HG03135 (cell line): ENCODE data around the gene ARRB1.
"Not testable (repeated sequence)": the region's sequence is repeated elsewhere in the genome, so short reads cannot be mapped to it uniquely, and the experiment has no call there.

Experiments used
- ATAC-seq: cut with Tn5 transposase; IDR thresholded peaks from one replicate; pipeline ENCODE4 v1.9.1; 2021; ENCODE audit warnings: mild to moderate bottlenecking, moderate library complexity; ENCODE audit not compliant: unreplicated experiment

ARRB1 gene

GRCh38 chr11:75351541-75351790, at the start of gene ARRB1:
ARRB1 (minus strand) TSS chr11:75351661; CDS start chr11:75351607, 54 bp downstream.
- no peak for ATAC-seq

GRCh38 chr11:75400146-75400865, 48.8 kb upstream of the ARRB1 start:
- ATAC-seq, result peak; percentile 7

GRCh38 chr11:75399344-75400145, 48.1 kb upstream of the ARRB1 start, which contains the start of gene RPS3:
RPS3 (plus strand) TSS chr11:75399518; CDS start chr11:75399548, 30 bp downstream.
- ATAC-seq, result peak; percentile 88

- ATAC-seq, result no peak
Observed at GRCh38 chr11:75398906-75399305, 47.4 kb upstream of the ARRB1 start.

- ATAC-seq, result no peak
Observed at GRCh38 chr11:75394085-75394840, 42.8 kb upstream of the ARRB1 start.

- ATAC-seq, result no peak
Observed at GRCh38 chr11:75389925-75390324, 38.5 kb upstream of the ARRB1 start.

- ATAC-seq, result no peak
Observed at GRCh38 chr11:75389276-75389605, 37.8 kb upstream of the ARRB1 start.

GRCh38 chr11:75388386-75389275, 37.2 kb upstream of the ARRB1 start:
- ATAC-seq, result no peak

- no peak for ATAC-seq
Observed at GRCh38 chr11:75387736-75388294, 36.4 kb upstream of the ARRB1 start.

GRCh38 chr11:75386942-75387630, 35.6 kb upstream of the ARRB1 start:
- no peak for ATAC-seq

- ATAC-seq, result no peak
Observed at GRCh38 chr11:75384438-75385080, 33.1 kb upstream of the ARRB1 start.

- no peak for ATAC-seq
Observed at GRCh38 chr11:75383246-75383645, 31.8 kb upstream of the ARRB1 start.

GRCh38 chr11:75380716-75381420, 29.4 kb upstream of the ARRB1 start:
- ATAC-seq, result no peak

GRCh38 chr11:75380245-75380644, 28.8 kb upstream of the ARRB1 start:
- no peak for ATAC-seq

GRCh38 chr11:75378776-75379175, 27.3 kb upstream of the ARRB1 start:
- not testable (repeated sequence) for ATAC-seq

GRCh38 chr11:75376175-75376574, 24.7 kb upstream of the ARRB1 start:
- no peak for ATAC-seq

- no peak for ATAC-seq
Observed at GRCh38 chr11:75375626-75376025, 24.2 kb upstream of the ARRB1 start.

- no peak for ATAC-seq
Observed at GRCh38 chr11:75374646-75375045, 23.2 kb upstream of the ARRB1 start.

- no peak for ATAC-seq
Observed at GRCh38 chr11:75373201-75373600, 21.7 kb upstream of the ARRB1 start.
